Measurements from ENCODE around the gene LRRC17. TPM values are rescaled to one million over a fixed set of nuclear protein-coding genes. Genes with fewer than 3 reads are reported as not detected.
"Not testable (repeated sequence)": the region's sequence is repeated elsewhere in the genome, so short reads cannot be mapped to it uniquely, and the experiment has no call there.

The LRRC17 gene
- polyA plus RNA-seq, 4 donors, result 0.27 to 19.9 (median 0.61) TPM; not detected in 1

DNA sequence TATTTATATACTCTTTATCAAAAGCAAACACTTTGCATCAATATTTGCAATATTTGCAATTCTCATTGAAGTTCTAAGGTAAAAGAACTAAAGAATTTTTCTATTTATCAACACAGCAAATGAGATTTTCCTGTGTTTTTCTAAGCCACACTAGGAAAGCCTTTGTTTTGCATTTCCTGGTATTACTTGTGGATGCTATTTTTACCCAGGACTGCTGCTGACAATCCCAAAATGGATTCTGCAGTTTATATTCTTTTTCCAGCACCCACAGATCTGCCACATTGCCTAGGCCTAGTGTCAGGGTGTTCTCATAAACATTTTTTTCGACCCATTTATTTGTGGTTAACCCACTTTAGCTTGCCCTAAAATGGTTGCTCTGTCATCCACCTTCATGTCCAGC is 25.9 kb downstream of the LRRC17 start:
- Histone ChIP-seq H3K27ac (ENCODE audit: low read depth in 1 of 3, low read length in 2 of 3) (no peak overlapping the region), H3K9me3 (ENCODE audit: control insufficient read depth in 2 of 2, insufficient read depth in 1 of 2, low read depth in 1 of 2, low read length in 1 of 2) (no peaks in the 10 kb centered on the region), H3K27me3 (ENCODE audit: control insufficient read depth in 3 of 3, insufficient read depth in 3 of 3, low read length in 3 of 3) (no peaks in the 10 kb centered on the region), H3K4me3 (ENCODE audit: low read depth in 1 of 3, low read length in 3 of 3) (no peak overlapping the region), H3K4me1 (ENCODE audit: control insufficient read depth in 3 of 3, insufficient read depth in 2 of 3, low read depth in 1 of 3, low read length in 2 of 3) (no peaks in the 10 kb centered on the region), H3K36me3 (ENCODE audit: control insufficient read depth in 3 of 3, insufficient read depth in 2 of 3, low read depth in 1 of 3, low read length in 3 of 3) (no peaks in the 10 kb centered on the region)
- 58 to 85% (median 79%) methylated on average over 1 of the region's 1 CpG for WGBS, 3 donors
- FAIRE-seq (no peak), DNase-seq (no peak)

DNA sequence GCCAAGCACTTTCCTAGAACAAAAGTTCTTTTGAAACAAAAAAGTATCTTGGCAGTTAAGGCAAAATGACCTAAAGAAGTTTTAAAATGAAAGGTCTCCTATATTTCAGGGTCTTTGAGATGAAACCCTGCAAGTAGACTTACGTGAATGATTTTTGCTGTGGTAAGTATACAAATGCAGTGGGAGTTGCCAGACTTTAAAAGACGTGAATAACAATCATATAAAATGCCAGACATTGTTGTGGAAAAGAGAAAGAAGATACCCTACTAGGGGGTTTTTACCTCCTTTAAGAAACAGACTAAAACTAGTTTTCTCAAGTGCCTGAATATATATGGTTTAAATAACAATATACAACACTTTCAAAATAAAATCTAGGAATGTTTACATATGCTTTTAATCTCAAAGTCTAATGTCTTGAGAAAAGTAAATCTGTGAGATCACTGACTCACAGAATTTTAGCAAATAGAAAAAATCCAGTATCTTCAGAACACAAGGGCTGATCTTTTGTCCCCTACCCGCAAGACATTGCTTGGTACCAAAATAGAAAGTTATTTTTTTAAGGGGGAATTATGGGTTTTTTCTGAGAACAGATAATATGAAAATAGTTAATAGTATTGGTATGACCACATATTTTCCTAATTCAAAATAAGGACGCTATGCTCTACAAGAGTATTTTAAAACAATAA is 29.5 kb downstream of the LRRC17 start:
- H3K27me3 ChIP-seq (ENCODE audit: control insufficient read depth in 3 of 3, insufficient read depth in 3 of 3, low read length in 3 of 3), result no peaks in the 10 kb centered on the region
- WGBS, 3 donors, result 57 to 82% (median 75%) methylated on average over 4 of the region's 4 CpGs
- no peak overlapping the region for H3K27ac ChIP-seq (ENCODE audit: low read depth in 1 of 3, low read length in 2 of 3)
- no peaks in the 10 kb centered on the region for H3K9me3 ChIP-seq (ENCODE audit: control insufficient read depth in 2 of 2, insufficient read depth in 1 of 2, low read depth in 1 of 2, low read length in 1 of 2)
- no peak for FAIRE-seq
- no peak overlapping the region for H3K4me3 ChIP-seq (ENCODE audit: low read depth in 1 of 3, low read length in 3 of 3)
- H3K4me1 ChIP-seq (ENCODE audit: control insufficient read depth in 3 of 3, insufficient read depth in 2 of 3, low read depth in 1 of 3, low read length in 2 of 3), result no peaks in the 10 kb centered on the region
- no peak for DNase-seq
- H3K36me3 ChIP-seq (ENCODE audit: control insufficient read depth in 3 of 3, insufficient read depth in 2 of 3, low read depth in 1 of 3, low read length in 3 of 3), result no peaks in the 10 kb centered on the region

DNA sequence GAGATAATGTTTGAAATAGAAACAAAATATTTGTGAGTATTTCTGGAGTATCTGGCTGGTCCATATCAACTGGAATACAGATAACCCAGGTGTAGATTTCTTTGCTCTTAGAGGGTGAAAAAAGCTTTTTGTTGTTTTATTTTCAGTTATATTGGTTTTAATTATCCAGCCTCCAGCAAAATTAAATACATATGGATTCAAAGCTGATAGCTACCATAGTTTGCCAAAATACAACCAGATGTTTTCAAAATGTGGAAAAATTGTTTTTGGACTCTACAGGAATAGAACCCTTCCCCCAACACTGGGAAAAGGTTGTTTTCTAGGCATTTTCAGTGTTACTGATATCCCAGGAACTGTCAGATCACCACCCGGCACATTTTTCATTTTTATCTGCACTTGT is 30.1 kb downstream of the LRRC17 start:
- H3K4me1 ChIP-seq (ENCODE audit: control insufficient read depth in 3 of 3, insufficient read depth in 2 of 3, low read depth in 1 of 3, low read length in 2 of 3), result no peaks in the 10 kb centered on the region
- H3K9me3 ChIP-seq (ENCODE audit: control insufficient read depth in 2 of 2, insufficient read depth in 1 of 2, low read depth in 1 of 2, low read length in 1 of 2), result no peaks in the 10 kb centered on the region
- no peaks in the 10 kb centered on the region for H3K27me3 ChIP-seq (ENCODE audit: control insufficient read depth in 3 of 3, insufficient read depth in 3 of 3, low read length in 3 of 3)
- DNase-seq (no peak), FAIRE-seq (no peak)
- WGBS, 3 donors, result 92 to 100% (median 94%) methylated on average over 1 of the region's 1 CpG
- no peaks in the 10 kb centered on the region for H3K36me3 ChIP-seq (ENCODE audit: control insufficient read depth in 3 of 3, insufficient read depth in 2 of 3, low read depth in 1 of 3, low read length in 3 of 3)
- H3K4me3 ChIP-seq (ENCODE audit: low read depth in 1 of 3, low read length in 3 of 3), result no peak overlapping the region
- no peak overlapping the region for H3K27ac ChIP-seq (ENCODE audit: low read depth in 1 of 3, low read length in 2 of 3)

DNA sequence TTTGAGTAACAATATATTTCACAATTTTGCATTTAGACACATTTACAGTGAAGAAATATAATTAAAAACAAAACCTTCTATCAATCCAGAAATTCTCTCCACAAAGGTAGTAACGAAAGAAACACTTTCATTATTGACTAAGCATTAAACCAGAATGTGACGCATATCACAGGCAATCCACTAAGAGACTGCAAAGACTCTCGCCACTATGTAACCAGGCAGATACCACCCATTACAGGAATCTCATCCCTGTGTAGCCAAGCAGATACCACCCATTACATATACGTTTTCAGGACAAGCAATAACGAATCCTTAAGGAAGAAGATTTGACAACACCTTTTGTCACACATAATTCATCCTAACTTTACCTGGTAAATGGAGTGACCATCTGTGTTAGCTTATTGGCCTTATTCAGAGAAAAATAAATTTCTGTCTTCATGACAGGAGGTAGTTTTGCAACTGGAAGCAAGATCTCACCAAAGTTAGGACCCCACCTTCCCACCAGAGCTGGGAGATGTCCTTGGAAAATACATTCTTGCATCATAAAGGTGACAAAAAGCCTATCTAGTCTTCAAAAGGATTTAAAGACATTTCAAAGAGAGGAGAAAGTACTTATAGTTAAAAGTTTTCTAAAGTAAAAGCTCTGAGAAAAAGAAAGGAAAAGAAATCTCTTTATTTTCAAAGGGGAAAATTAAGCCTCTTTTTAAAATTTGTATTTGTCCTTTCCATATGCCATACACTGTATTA is 30.8 kb downstream of the LRRC17 start:
- H3K4me1 ChIP-seq (ENCODE audit: control insufficient read depth in 3 of 3, insufficient read depth in 2 of 3, low read depth in 1 of 3, low read length in 2 of 3), result no peaks in the 10 kb centered on the region
- H3K4me3 ChIP-seq (ENCODE audit: low read depth in 1 of 3, low read length in 3 of 3), result no peak overlapping the region
- FAIRE-seq (no peak), DNase-seq (no peak)
- 75 to 84% (median 75%) methylated on average over 5 of the region's 5 CpGs for WGBS, 3 donors
- no peaks in the 10 kb centered on the region for H3K36me3 ChIP-seq (ENCODE audit: control insufficient read depth in 3 of 3, insufficient read depth in 2 of 3, low read depth in 1 of 3, low read length in 3 of 3)
- H3K27ac ChIP-seq (ENCODE audit: low read depth in 1 of 3, low read length in 2 of 3), result no peak overlapping the region
- no peaks in the 10 kb centered on the region for H3K9me3 ChIP-seq (ENCODE audit: control insufficient read depth in 2 of 2, insufficient read depth in 1 of 2, low read depth in 1 of 2, low read length in 1 of 2)
- no peaks in the 10 kb centered on the region for H3K27me3 ChIP-seq (ENCODE audit: control insufficient read depth in 3 of 3, insufficient read depth in 3 of 3, low read length in 3 of 3)

DNA sequence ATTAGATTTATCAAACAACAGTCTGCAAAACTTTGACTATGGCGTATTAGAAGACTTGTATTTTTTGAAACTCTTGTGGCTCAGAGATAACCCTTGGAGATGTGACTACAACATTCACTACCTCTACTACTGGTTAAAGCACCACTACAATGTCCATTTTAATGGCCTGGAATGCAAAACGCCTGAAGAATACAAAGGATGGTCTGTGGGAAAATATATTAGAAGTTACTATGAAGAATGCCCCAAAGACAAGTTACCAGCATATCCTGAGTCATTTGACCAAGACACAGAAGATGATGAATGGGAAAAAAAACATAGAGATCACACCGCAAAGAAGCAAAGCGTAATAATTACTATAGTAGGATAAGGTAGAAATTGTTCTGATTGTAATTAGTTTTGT is 31.4 kb downstream of the LRRC17 start:
- H3K27me3 ChIP-seq (ENCODE audit: control insufficient read depth in 3 of 3, insufficient read depth in 3 of 3, low read length in 3 of 3), result no peaks in the 10 kb centered on the region
- 93 to 95% (median 94%) methylated on average over 4 of the region's 4 CpGs for WGBS, 3 donors

DNA sequence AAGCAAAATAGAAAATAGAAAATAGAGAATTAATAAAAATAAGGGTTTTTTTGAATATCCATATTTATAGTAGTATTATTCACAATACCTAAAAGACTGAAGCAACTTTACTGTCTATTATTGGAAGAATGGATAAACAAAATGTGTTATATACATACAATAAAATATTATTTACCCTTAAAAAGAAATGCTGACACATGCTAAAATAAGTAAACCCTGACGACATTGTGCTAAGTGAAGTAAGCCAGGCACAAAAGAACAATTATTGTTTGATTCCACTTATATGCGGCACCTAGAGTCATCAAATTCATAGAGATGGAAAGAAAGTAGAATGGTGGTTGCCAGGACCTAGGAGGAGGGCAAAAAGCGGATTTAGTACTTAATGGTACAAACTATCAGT is 39.0 kb downstream of the LRRC17 start:
- DNase-seq (no peak), FAIRE-seq (no peak)
- no peaks in the 10 kb centered on the region for H3K4me1 ChIP-seq (ENCODE audit: control insufficient read depth in 3 of 3, insufficient read depth in 2 of 3, low read depth in 1 of 3, low read length in 2 of 3)
- H3K9me3 ChIP-seq (ENCODE audit: control insufficient read depth in 2 of 2, insufficient read depth in 1 of 2, low read depth in 1 of 2, low read length in 1 of 2), result no peaks in the 10 kb centered on the region
- no peaks in the 10 kb centered on the region for H3K36me3 ChIP-seq (ENCODE audit: control insufficient read depth in 3 of 3, insufficient read depth in 2 of 3, low read depth in 1 of 3, low read length in 3 of 3)
- H3K27ac ChIP-seq (ENCODE audit: low read depth in 1 of 3, low read length in 2 of 3), result no peak overlapping the region
- no peak overlapping the region for H3K4me3 ChIP-seq (ENCODE audit: low read depth in 1 of 3, low read length in 3 of 3)
- H3K27me3 ChIP-seq (ENCODE audit: control insufficient read depth in 3 of 3, insufficient read depth in 3 of 3, low read length in 3 of 3), result no peaks in the 10 kb centered on the region
- WGBS, 3 donors, result 93 to 94% (median 93%) methylated on average over 3 of the region's 3 CpGs

More for the DNA sequence above, 31.4 kb downstream of the LRRC17 start:
- Histone ChIP-seq H3K36me3 (ENCODE audit: control insufficient read depth in 3 of 3, insufficient read depth in 2 of 3, low read depth in 1 of 3, low read length in 3 of 3) (no peaks in the 10 kb centered on the region), H3K4me3 (ENCODE audit: low read depth in 1 of 3, low read length in 3 of 3) (no peak overlapping the region), H3K4me1 (ENCODE audit: control insufficient read depth in 3 of 3, insufficient read depth in 2 of 3, low read depth in 1 of 3, low read length in 2 of 3) (no peaks in the 10 kb centered on the region), H3K9me3 (ENCODE audit: control insufficient read depth in 2 of 2, insufficient read depth in 1 of 2, low read depth in 1 of 2, low read length in 1 of 2) (no peaks in the 10 kb centered on the region), H3K27ac (ENCODE audit: low read depth in 1 of 3, low read length in 2 of 3) (no peak overlapping the region)
- DNase-seq (no peak), FAIRE-seq (no peak)

DNA sequence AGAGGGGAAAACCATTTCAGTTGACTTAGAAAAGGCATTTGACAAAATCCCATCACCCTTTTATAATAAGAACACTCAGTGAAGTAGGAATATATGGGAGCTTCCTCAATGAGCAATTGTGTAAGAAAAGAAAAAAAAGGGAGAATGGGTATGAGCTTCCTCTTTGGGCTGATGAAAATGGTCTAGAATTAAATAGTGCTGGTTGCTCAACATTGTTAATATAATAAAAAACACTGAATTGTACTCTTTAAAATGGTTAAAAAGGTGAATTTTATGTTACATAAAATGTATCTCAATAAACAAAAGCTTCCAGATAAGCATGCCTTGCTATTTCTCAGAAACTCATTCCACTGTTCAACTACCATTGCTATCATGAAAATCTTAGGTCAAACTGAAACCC is 40.6 kb downstream of the LRRC17 start:
- Histone ChIP-seq H3K36me3 (ENCODE audit: control insufficient read depth in 3 of 3, insufficient read depth in 2 of 3, low read depth in 1 of 3, low read length in 3 of 3) (no peaks in the 10 kb centered on the region), H3K4me3 (ENCODE audit: low read depth in 1 of 3, low read length in 3 of 3) (no peak overlapping the region), H3K27ac (ENCODE audit: low read depth in 1 of 3, low read length in 2 of 3) (no peak overlapping the region), H3K27me3 (ENCODE audit: control insufficient read depth in 3 of 3, insufficient read depth in 3 of 3, low read length in 3 of 3) (no peaks in the 10 kb centered on the region), H3K9me3 (ENCODE audit: control insufficient read depth in 2 of 2, insufficient read depth in 1 of 2, low read depth in 1 of 2, low read length in 1 of 2) (no peaks in the 10 kb centered on the region), H3K4me1 (ENCODE audit: control insufficient read depth in 3 of 3, insufficient read depth in 2 of 3, low read depth in 1 of 3, low read length in 2 of 3) (no peaks in the 10 kb centered on the region)
- FAIRE-seq (no peak), DNase-seq (no peak)

DNA sequence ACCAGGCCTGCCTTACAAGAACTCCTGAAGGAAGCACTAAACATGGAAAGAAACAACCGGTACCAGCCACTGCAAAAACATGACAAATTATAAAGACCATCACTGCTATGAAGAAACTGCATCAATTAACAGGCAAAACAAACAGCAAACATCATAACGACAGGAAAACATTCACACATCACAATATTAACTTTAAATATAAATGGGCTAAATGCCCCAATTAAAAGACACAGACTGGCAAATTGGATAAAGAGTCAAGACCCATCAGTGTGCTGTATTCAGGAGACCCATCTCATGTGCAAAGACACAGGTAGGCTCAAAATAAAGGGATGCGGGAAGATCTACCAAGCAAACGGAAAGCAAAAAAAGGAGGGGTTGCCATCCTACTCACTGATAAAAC is 41.6 kb downstream of the LRRC17 start:
- FAIRE-seq; H3K36me3 ChIP-seq (ENCODE audit: control insufficient read depth in 3 of 3, insufficient read depth in 2 of 3, low read depth in 1 of 3, low read length in 3 of 3); H3K9me3 ChIP-seq (ENCODE audit: control insufficient read depth in 2 of 2, insufficient read depth in 1 of 2, low read depth in 1 of 2, low read length in 1 of 2); H3K4me1 ChIP-seq (ENCODE audit: control insufficient read depth in 3 of 3, insufficient read depth in 2 of 3, low read depth in 1 of 3, low read length in 2 of 3); DNase-seq; H3K27me3 ChIP-seq (ENCODE audit: control insufficient read depth in 3 of 3, insufficient read depth in 3 of 3, low read length in 3 of 3); H3K27ac ChIP-seq (ENCODE audit: low read depth in 1 of 3, low read length in 2 of 3); H3K4me3 ChIP-seq (ENCODE audit: low read depth in 1 of 3, low read length in 3 of 3): not testable (repeated sequence)
- 83 to 97% (median 84%) methylated on average over 4 of the region's 4 CpGs for WGBS, 3 donors

DNA sequence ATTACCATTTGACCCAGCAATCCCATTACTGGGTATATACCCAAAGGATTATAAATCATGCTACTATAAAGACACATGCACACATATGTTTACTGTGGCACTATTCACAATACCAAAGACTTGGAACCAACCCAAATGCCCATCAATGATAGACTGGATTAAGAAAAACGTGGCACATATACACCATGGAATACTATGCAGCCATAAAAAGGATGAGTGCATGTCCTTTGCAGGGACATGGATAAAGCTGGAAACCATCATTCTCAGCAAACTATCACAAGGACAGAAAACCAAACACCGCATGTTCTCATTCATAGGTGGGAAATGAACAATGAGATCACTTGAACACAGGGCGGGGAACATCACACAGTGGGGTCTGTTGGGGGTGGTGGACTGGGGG is 45.2 kb downstream of the LRRC17 start:
- not testable (repeated sequence) for H3K4me3 ChIP-seq (ENCODE audit: low read depth in 1 of 3, low read length in 3 of 3); H3K4me1 ChIP-seq (ENCODE audit: control insufficient read depth in 3 of 3, insufficient read depth in 2 of 3, low read depth in 1 of 3, low read length in 2 of 3); DNase-seq; H3K9me3 ChIP-seq (ENCODE audit: control insufficient read depth in 2 of 2, insufficient read depth in 1 of 2, low read depth in 1 of 2, low read length in 1 of 2); H3K27me3 ChIP-seq (ENCODE audit: control insufficient read depth in 3 of 3, insufficient read depth in 3 of 3, low read length in 3 of 3); FAIRE-seq; H3K27ac ChIP-seq (ENCODE audit: low read depth in 1 of 3, low read length in 2 of 3); H3K36me3 ChIP-seq (ENCODE audit: control insufficient read depth in 3 of 3, insufficient read depth in 2 of 3, low read depth in 1 of 3, low read length in 3 of 3)
- WGBS, 3 donors, result 80 to 85% (median 80%) methylated on average over 3 of the region's 3 CpGs

Data from small intestine (tissue), 7 donors.